Transverse colon (tissue), 4 donors: ENCODE measurements around the gene MAST4. TPM values are rescaled to one million over a fixed set of nuclear protein-coding genes. Genes with fewer than 3 reads are reported as not detected.

Experiments
- DNase-seq: peaks from one replicate; pipeline ENCODE4 v3.0.0-alpha.2; 2019
- H3K27ac ChIP-seq, 4 donors: fragments of 200-600 bp; sonication (generic); 2 replicates each; pipeline ENCODE4 v1.5.1; 2016 to 2018; ENCODE audit warnings: inconsistent platforms in 4 of 4
- H3K27me3 ChIP-seq: fragments of 200-600 bp; sonication (generic); 2 replicates; pipeline ENCODE4 v1.5.1; 2017; ENCODE audit warnings: inconsistent platforms
- H3K36me3 ChIP-seq, 4 donors: fragments of 200-600 bp; sonication (generic); 2 replicates each; pipeline ENCODE4 v1.5.1; 2017 to 2019; ENCODE audit warnings: inconsistent platforms in 4 of 4
- H3K4me1 ChIP-seq, 4 donors: fragments of 200-600 bp; sonication (generic); 2 replicates each; pipeline ENCODE4 v1.5.1; 2017 to 2020; ENCODE audit warnings: inconsistent platforms in 4 of 4
- H3K4me3 ChIP-seq, 4 donors: fragments of 200-600 bp; sonication (generic); 1 replicate in 1 of 4; 2 replicates in 3 of 4; pipeline versions ENCODE4 v1.5.1 to v1.6.1; 2017 to 2019; ENCODE audit warnings: inconsistent platforms in 4 of 4
- H3K9me3 ChIP-seq, 2 donors: fragments of 200-600 bp; sonication (generic); 2 replicates each; pipeline ENCODE4 v1.5.1; 2017 to 2019; ENCODE audit warnings: inconsistent platforms in 2 of 2
- EP300 ChIP-seq: sonication (generic); formaldehyde crosslinking; IDR thresholded peaks from one replicate; pipeline ENCODE4 v1.6.1; 2017; ENCODE audit warnings: antibody characterized with exemption, low read depth
- POLR2A ChIP-seq: fragments of 450-650 bp; IDR thresholded peaks from one replicate; pipeline ENCODE4 v1.6.1; 2016; ENCODE audit warnings: antibody characterized with exemption, mild to moderate bottlenecking, moderate library complexity
- POLR2AphosphoS5 ChIP-seq, 3 donors: sonication (generic); formaldehyde crosslinking; IDR thresholded peaks; one replicate each; pipeline ENCODE4 v1.6.1; 2016; ENCODE audit warnings: antibody characterized with exemption in 3 of 3
- WGBS, 2 donors: methylation state at CpG; one replicate each; pipeline ENCODE4 v1.1.5; 2018; ENCODE audit warnings: low coverage in 1 of 2; 5-methylcytosine and 5-hydroxymethylcytosine counted together
- in situ Hi-C, 4 donors: fragments of 200-750 bp; cut with MboI; loops; one replicate each; pipeline versions ENCODE4 v1.15.0 to v1.15.1; 2017; ENCODE audit warnings: low sequenced_read_pairs in 3 of 4, low pct_ligation_motif_present in 1 of 4, low pct_unique_long_range_greater_than_20kb in 1 of 4
- intact Hi-C: fragments of 100-400 bp; cut with DNase I; formaldehyde crosslinking; loops from one replicate; pipeline ENCODE4 v1.15.1; 2023; ENCODE audit warnings: low total_unique reads
- total RNA-seq, 4 donors: library from RNA; depleted of rRNA; stranded (reverse); fragments of >200 nt; gene quantifications; one replicate each; pipeline ENCODE4 v1.1.0, GENCODE V29; 2016
- TF ChIP-seq, protein P1 (sequence below), 5 experiments: fragments of 200-600 bp in 3 of 5; fragments of 450-650 bp in 2 of 5; sonication (generic) in 3 of 5; IDR thresholded peaks; 1 replicate in 2 of 5; 2 replicates in 3 of 5; pipeline ENCODE4 v1.5.1; 2016 to 2017; ENCODE audit warnings: antibody characterized with exemption in 5 of 5, inconsistent platforms in 3 of 5, mild to moderate bottlenecking in 2 of 5, moderate library complexity in 1 of 5

The MAST4 gene
- total RNA-seq, 4 donors from 2014 or later: 20.3 to 46.8 (median 35.4) TPM

DNA sequence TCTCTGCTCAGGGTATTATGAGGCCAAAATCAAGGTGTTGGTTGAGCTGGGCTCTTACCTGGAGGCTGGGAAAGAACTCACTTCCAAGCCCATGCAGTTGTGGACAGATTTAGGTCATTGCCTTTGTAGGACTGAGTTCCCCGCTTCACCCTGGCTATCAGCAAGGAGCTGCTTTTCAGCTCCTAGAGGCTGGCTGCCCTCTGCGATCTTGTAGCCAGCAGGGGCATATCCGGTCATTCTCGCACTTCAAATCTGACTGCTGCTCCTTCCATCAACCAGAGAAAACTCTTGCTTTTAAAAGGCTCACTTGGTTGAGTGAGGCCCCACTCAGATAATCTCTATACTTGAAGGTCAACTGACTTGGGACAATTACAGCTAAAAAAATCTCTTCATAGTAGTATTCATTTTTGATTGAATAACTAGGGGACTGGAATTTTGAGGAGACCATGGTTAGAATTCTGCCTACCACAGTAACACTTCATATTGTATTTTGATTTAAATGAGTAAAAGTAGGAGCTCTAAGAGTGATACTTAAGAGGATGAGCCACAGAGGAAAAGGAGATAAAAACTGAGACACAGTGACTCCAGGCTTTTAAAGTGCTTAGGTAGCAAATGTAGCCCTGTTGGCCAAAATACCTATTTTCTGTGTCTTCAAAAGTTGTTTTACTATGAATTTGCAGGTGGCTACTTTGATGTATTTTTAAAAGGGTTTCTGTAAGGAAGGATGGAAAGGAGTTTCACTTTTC is 463.0 kb downstream of the MAST4 start:
- Histone ChIP-seq H3K36me3 (peaks cover 0 to 15% (median 0%) of the 10 kb centered on the region in 4 donors), H3K9me3 (no peaks in the 10 kb centered on the region), H3K4me1 (no peaks in the 10 kb centered on the region), H3K27me3 (no peaks in the 10 kb centered on the region), H3K4me3 (no peak overlapping the region), H3K27ac (no peak overlapping the region)
- intact Hi-C loops (no loop called here), in situ Hi-C loops (no loop called here)
- DNase-seq: no peak
- TF ChIP-seq EP300: no peak
- 84% methylated on average over 4 of the region's 4 CpGs; no CpG with 5 or more reads in 1 of the 2 donors for WGBS, 2 donors

DNA sequence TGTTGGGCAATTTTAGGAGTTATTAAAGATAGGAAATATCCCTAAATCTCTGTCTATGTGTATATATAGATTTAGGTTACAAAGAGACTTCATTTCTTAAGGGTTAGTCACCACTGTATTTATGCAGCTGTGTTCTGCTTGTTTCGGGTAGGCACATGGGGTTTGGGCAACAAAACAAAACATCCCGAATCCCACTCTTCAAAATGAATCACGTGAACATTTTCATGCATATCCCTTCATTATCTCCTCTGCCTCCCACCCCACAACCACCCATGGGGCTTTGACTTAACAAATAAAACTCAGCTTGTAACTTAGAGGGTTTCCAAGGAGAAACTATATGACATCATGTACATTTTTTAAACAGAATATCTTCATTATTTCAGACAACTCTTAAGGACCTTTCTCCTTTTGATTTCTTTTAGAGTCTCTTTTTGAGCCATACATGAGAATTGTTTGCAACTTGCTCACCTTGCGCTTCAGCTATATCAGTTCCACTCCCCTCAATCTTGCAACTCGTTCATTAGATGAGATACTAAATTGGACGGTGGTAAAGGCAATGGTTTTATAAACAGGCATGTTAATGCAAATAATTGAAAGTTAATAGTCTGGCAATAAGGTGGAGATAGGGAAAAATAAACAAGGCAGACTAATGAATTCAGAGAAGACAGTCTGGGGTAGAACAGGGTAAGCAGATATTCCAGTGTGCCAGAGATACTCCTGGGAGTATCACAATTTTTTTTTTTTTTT is 463.7 kb downstream of the MAST4 start:
- in situ Hi-C loops: no loop called here
- TF ChIP-seq POLR2A (no peak), POLR2AphosphoS5 (IDR thresholded peaks at IDR 0.05) (no peak), EP300 (no peak)
- TF ChIP-seq, protein P1, sequence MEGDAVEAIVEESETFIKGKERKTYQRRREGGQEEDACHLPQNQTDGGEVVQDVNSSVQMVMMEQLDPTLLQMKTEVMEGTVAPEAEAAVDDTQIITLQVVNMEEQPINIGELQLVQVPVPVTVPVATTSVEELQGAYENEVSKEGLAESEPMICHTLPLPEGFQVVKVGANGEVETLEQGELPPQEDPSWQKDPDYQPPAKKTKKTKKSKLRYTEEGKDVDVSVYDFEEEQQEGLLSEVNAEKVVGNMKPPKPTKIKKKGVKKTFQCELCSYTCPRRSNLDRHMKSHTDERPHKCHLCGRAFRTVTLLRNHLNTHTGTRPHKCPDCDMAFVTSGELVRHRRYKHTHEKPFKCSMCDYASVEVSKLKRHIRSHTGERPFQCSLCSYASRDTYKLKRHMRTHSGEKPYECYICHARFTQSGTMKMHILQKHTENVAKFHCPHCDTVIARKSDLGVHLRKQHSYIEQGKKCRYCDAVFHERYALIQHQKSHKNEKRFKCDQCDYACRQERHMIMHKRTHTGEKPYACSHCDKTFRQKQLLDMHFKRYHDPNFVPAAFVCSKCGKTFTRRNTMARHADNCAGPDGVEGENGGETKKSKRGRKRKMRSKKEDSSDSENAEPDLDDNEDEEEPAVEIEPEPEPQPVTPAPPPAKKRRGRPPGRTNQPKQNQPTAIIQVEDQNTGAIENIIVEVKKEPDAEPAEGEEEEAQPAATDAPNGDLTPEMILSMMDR (IDR thresholded peaks at IDR 0.05): no peak
- intact Hi-C loops: no loop called here
- Histone ChIP-seq H3K9me3 (no peaks in the 10 kb centered on the region), H3K4me1 (no peaks in the 10 kb centered on the region), H3K36me3 (peaks cover 0 to 9% (median 0%) of the 10 kb centered on the region in 4 donors), H3K4me3 (no peak overlapping the region), H3K27ac (no peak overlapping the region), H3K27me3 (no peaks in the 10 kb centered on the region)
- WGBS, 2 donors: 82 to 90% methylated on average over 6 of the region's 6 CpGs
- no peak for DNase-seq

DNA sequence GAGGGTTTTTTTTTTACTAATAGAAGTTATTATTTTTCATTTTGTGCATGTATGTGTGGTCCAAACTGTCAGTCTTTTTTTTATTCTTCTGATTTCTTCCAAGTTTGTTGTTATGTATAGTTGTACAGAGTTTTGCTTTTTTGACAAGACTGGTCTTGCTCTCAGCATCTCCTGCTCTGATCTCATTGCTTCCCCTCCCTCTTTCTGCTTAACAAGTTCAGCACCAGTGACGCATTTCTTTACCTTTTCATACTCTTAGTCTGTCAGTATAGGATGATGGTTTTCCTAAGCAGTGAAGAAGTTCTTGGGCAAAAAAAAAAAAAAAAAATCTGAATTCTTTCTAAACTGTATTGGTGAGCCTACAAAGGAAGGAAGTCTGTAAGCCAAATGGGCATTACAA is 465.3 kb downstream of the MAST4 start:
- intact Hi-C loops (no loop called here), in situ Hi-C loops (no loop called here)
- Histone ChIP-seq H3K4me1 (no peaks in the 10 kb centered on the region), H3K4me3 (no peak overlapping the region), H3K27ac (no peak overlapping the region), H3K27me3 (no peaks in the 10 kb centered on the region), H3K9me3 (no peaks in the 10 kb centered on the region), H3K36me3 (no peaks in the 10 kb centered on the region)
- TF ChIP-seq POLR2AphosphoS5 (IDR thresholded peaks at IDR 0.05) (no peak), POLR2A (no peak), EP300 (no peak)
- TF ChIP-seq, protein P1 (IDR thresholded peaks at IDR 0.05): no peak
- 94 to 97% methylated on average over 1 of the region's 1 CpG for WGBS, 2 donors
- DNase-seq: no peak

DNA sequence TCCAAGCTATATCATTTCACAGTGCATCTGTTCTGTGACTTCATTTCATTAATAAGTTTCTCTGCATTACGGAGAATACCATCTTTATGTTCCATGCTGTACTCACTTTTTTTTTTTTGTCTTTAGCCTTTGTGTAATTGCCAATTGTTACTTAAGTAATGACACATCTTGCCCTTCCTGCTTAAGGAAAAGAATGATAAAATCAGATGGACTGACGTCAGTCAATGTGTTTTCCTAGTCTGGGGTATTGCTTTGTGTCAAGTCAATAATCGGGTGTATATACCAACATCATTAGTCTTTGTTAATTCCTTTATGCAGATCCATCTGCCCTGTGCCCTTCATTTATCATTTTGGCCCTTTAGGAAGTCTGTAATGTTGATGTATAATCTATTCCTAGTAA is 466.9 kb downstream of the MAST4 start:
- DNase-seq: no peak
- in situ Hi-C loops: no loop called here
- no peak for TF ChIP-seq POLR2A
- TF ChIP-seq POLR2AphosphoS5 (IDR thresholded peaks at IDR 0.05): no peak
- no peak for TF ChIP-seq EP300
- TF ChIP-seq, protein P1 (IDR thresholded peaks at IDR 0.05): no peak
- no peaks in the 10 kb centered on the region for H3K9me3 ChIP-seq
- H3K4me1 ChIP-seq: no peaks in the 10 kb centered on the region
- 92 to 100% methylated on average over 3 of the region's 3 CpGs for WGBS, 2 donors
- H3K4me3 ChIP-seq: no peak overlapping the region
- H3K27ac ChIP-seq: no peak overlapping the region
- H3K36me3 ChIP-seq: no peaks in the 10 kb centered on the region
- intact Hi-C loops: no loop called here
- no peaks in the 10 kb centered on the region for H3K27me3 ChIP-seq
